DND-41 (cell line): ENCODE measurements around the gene SCMH1.

Experiments used
- ATAC-seq: fragments of 200-7000 bp; cut with Tn5 transposase; 3 replicates; pipeline ENCODE4 v1.9.1; 2021; ENCODE audit warnings: low read depth; ENCODE audit not compliant: insufficient read depth
- DNase-seq: peaks from one replicate; pipeline ENCODE4 v3.0.0-alpha.2; 2020
- H2AFZ ChIP-seq: 2 replicates; pipeline ENCODE4 v1.6.0; 2012; ENCODE audit warnings: low read depth, low read length
- H3K27ac ChIP-seq: 2 replicates; pipeline ENCODE4 v1.5.1; 2012; ENCODE audit warnings: low read length, inconsistent platforms
- H3K27me3 ChIP-seq: fragments of 200-600 bp; sonication (generic); 2 replicates; pipeline ENCODE4 v1.6.0; 2012; ENCODE audit warnings: low read length, mild to moderate bottlenecking, inconsistent platforms; ENCODE audit not compliant: insufficient read depth, poor library complexity
- H3K36me3 ChIP-seq: 2 replicates; pipeline ENCODE4 v1.5.1; 2012; ENCODE audit warnings: low read length, inconsistent platforms; ENCODE audit not compliant: insufficient read depth
- H3K4me1 ChIP-seq: 2 replicates; pipeline ENCODE4 v1.5.1; 2012; ENCODE audit warnings: mild to moderate bottlenecking, low read length; ENCODE audit not compliant: insufficient read depth
- H3K4me2 ChIP-seq: 2 replicates; pipeline ENCODE4 v1.6.0; 2012; ENCODE audit warnings: mild to moderate bottlenecking, moderate library complexity, low read length, inconsistent platforms; ENCODE audit not compliant: insufficient read depth
- H3K4me3 ChIP-seq, 2 experiments: fragments of 200-600 bp in 1 of 2; shearing (Covaris generic) in 1 of 2; 2 replicates each; pipeline ENCODE4 v1.5.1; 2012 to 2016; ENCODE audit warnings: inconsistent platforms in 2 of 2, low read length in 2 of 2, mild to moderate bottlenecking in 2 of 2, low read depth in 1 of 2, moderate library complexity in 1 of 2
- H3K79me2 ChIP-seq: 2 replicates; pipeline ENCODE4 v1.6.0; 2012; ENCODE audit warnings: low read length, inconsistent platforms; ENCODE audit not compliant: insufficient read depth
- H3K9ac ChIP-seq: 2 replicates; pipeline ENCODE4 v1.6.0; 2012; ENCODE audit warnings: low read depth, mild to moderate bottlenecking, inconsistent platforms, low read length, moderate library complexity
- H3K9me3 ChIP-seq: 2 replicates; pipeline ENCODE4 v1.5.1; 2012; ENCODE audit warnings: low read length, moderate library complexity, mild to moderate bottlenecking, inconsistent platforms; ENCODE audit not compliant: insufficient read depth, severe bottlenecking
- H4K20me1 ChIP-seq: 2 replicates; pipeline ENCODE4 v1.6.0; 2012; ENCODE audit warnings: low read length; ENCODE audit not compliant: insufficient read depth
- CTCF ChIP-seq: IDR thresholded peaks from 2 replicates; pipeline ENCODE4 v1.5.1; 2012; ENCODE audit warnings: borderline replicate concordance, low read length, moderate library complexity, mild to moderate bottlenecking; ENCODE audit not compliant: poor library complexity, severe bottlenecking; ENCODE audit errors: extremely low read depth
- EZH2 ChIP-seq: IDR thresholded peaks from 3 replicates; pipeline ENCODE4 v1.6.1; 2012; ENCODE audit warnings: borderline replicate concordance, low read depth, mild to moderate bottlenecking, moderate library complexity, low read length, inconsistent platforms; ENCODE audit not compliant: severe bottlenecking

The SCMH1 gene

GRCh38 chr1:41037116-41037903 lies 204.8 kb downstream of the SCMH1 start:
- no peak for TF ChIP-seq CTCF
- no peak for TF ChIP-seq EZH2
- Histone ChIP-seq H3K4me2 (no peak overlapping the region), H3K9ac (no peak overlapping the region), H3K9me3 (no peaks in the 10 kb centered on the region), H3K27me3 (no peaks in the 10 kb centered on the region), H3K36me3 (peaks cover 70% of the 10 kb centered on the region), H3K79me2 (no peaks in the 10 kb centered on the region), H3K4me3 (no peak overlapping the region), H4K20me1 (no peaks in the 10 kb centered on the region), H2AFZ (no peak overlapping the region), H3K27ac (no peak overlapping the region), H3K4me1 (no peaks in the 10 kb centered on the region)
- DNase-seq (no peak), ATAC-seq (no peak)

GRCh38 chr1:41033272-41033671 lies 208.8 kb downstream of the SCMH1 start:
- Histone ChIP-seq H3K4me2 (no peak overlapping the region), H3K27ac (no peak overlapping the region), H3K9ac (no peak overlapping the region), H3K79me2 (no peaks in the 10 kb centered on the region), H3K4me3 (no peak overlapping the region), H3K36me3 (peaks cover 70% of the 10 kb centered on the region), H4K20me1 (no peaks in the 10 kb centered on the region), H2AFZ (no peak overlapping the region), H3K9me3 (no peaks in the 10 kb centered on the region), H3K27me3 (no peaks in the 10 kb centered on the region), H3K4me1 (no peaks in the 10 kb centered on the region)
- TF ChIP-seq EZH2, result no peak
- TF ChIP-seq CTCF, result no peak
- no peak for ATAC-seq
- DNase-seq, result no peak

- no peak overlapping the region for H3K9ac ChIP-seq
- H3K27me3 ChIP-seq, result no peaks in the 10 kb centered on the region
- ATAC-seq (no peak), DNase-seq (no peak)
- H3K4me2 ChIP-seq, result no peak overlapping the region
- no peaks in the 10 kb centered on the region for H3K79me2 ChIP-seq
- peaks cover 74% of the 10 kb centered on the region for H3K36me3 ChIP-seq
- H3K4me3 ChIP-seq, result no peak overlapping the region
- H3K9me3 ChIP-seq, result no peaks in the 10 kb centered on the region
- no peak overlapping the region for H2AFZ ChIP-seq
- H4K20me1 ChIP-seq, result no peaks in the 10 kb centered on the region
- no peaks in the 10 kb centered on the region for H3K4me1 ChIP-seq
- TF ChIP-seq CTCF, result no peak
- no peak overlapping the region for H3K27ac ChIP-seq
Measured at GRCh38 chr1:41032147-41032546, 210.0 kb downstream of the SCMH1 start.
